ENCODE data around the gene CYYR1. TPM values are rescaled to one million over a fixed set of nuclear protein-coding genes. Genes with fewer than 3 reads are reported as not detected.

Gene CYYR1
- polyA plus RNA-seq, 2 donors, result 4.0 to 4.2 TPM

DNA sequence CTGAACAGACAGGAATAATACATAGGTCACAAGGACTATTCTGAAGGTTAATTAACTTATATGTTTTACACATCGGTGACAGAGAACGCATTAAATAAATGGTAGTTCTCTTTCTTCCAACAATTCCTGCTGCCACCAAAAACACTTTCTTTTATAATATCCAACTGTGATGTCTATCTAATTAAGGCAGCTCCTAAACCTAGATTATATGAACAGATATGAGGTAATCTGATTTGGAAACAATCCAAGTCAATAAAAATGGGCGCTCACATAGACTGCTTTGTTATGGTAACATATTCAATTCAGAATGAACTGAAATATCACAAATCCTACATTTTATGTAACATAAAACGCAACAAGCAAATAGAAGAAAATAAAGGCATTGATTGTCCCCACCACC is 16.0 kb downstream of the CYYR1 start:
- H3K27me3 ChIP-seq (ENCODE audit: control insufficient read depth in 1 of 2, insufficient read depth in 2 of 2, low read length in 2 of 2), result no peaks in the 10 kb centered on the region
- no peaks in the 10 kb centered on the region for H3K36me3 ChIP-seq (ENCODE audit: control insufficient read depth in 2 of 2, insufficient read depth in 2 of 2, low read length in 1 of 2)
- H3K27ac ChIP-seq (ENCODE audit: low read depth in 2 of 2, low read length in 1 of 2), result no peak overlapping the region
- WGBS, 2 donors, result 90 to 94% methylated on average over 4 of the region's 4 CpGs
- H3K4me3 ChIP-seq (ENCODE audit: low read depth in 1 of 2, low read length in 2 of 2), result no peak overlapping the region
- H3K4me1 ChIP-seq (ENCODE audit: control insufficient read depth in 2 of 2, insufficient read depth in 2 of 2, low read length in 1 of 2), result no peaks in the 10 kb centered on the region
- no peaks in the 10 kb centered on the region for H3K9me3 ChIP-seq (ENCODE audit: control insufficient read depth in 2 of 2, insufficient read depth in 1 of 2, low read depth in 1 of 2, low read length in 1 of 2)

- Histone ChIP-seq H3K36me3 (ENCODE audit: control insufficient read depth in 2 of 2, insufficient read depth in 2 of 2, low read length in 1 of 2) (no peaks in the 10 kb centered on the region), H3K4me1 (ENCODE audit: control insufficient read depth in 2 of 2, insufficient read depth in 2 of 2, low read length in 1 of 2) (no peaks in the 10 kb centered on the region), H3K27ac (ENCODE audit: low read depth in 2 of 2, low read length in 1 of 2) (no peak overlapping the region), H3K9me3 (ENCODE audit: control insufficient read depth in 2 of 2, insufficient read depth in 1 of 2, low read depth in 1 of 2, low read length in 1 of 2) (no peaks in the 10 kb centered on the region), H3K27me3 (ENCODE audit: control insufficient read depth in 1 of 2, insufficient read depth in 2 of 2, low read length in 2 of 2) (no peaks in the 10 kb centered on the region), H3K4me3 (ENCODE audit: low read depth in 1 of 2, low read length in 2 of 2) (no peak overlapping the region)
- WGBS, 2 donors, result 83 to 90% methylated on average over 1 of the region's 1 CpG
Measured at GRCh38 chr21:26555540-26556146, 17.4 kb downstream of the CYYR1 start.

DNA sequence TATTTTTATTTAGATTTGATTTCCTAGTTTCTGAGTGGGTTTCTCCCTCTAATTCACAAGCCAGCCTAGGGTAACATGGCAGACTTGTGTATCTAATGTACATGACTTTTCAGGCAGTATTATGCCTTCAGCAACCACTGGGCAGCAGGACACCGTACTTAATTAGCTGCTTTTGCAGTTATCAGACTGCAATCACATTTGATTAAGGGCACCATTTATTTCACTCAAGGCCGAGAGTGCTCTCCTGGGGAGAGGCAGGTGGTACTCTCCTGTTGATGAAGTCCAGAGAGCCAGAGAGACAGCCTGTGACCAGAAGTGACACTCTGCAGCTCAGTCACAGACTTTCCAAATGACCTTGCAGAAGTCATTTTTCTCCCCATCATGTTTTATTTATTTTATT is 18.7 kb downstream of the CYYR1 start:
- Histone ChIP-seq H3K9me3 (ENCODE audit: control insufficient read depth in 2 of 2, insufficient read depth in 1 of 2, low read depth in 1 of 2, low read length in 1 of 2) (no peaks in the 10 kb centered on the region), H3K27ac (ENCODE audit: low read depth in 2 of 2, low read length in 1 of 2) (no peak overlapping the region), H3K4me1 (ENCODE audit: control insufficient read depth in 2 of 2, insufficient read depth in 2 of 2, low read length in 1 of 2) (no peaks in the 10 kb centered on the region), H3K4me3 (ENCODE audit: low read depth in 1 of 2, low read length in 2 of 2) (no peak overlapping the region), H3K27me3 (ENCODE audit: control insufficient read depth in 1 of 2, insufficient read depth in 2 of 2, low read length in 2 of 2) (no peaks in the 10 kb centered on the region), H3K36me3 (ENCODE audit: control insufficient read depth in 2 of 2, insufficient read depth in 2 of 2, low read length in 1 of 2) (no peaks in the 10 kb centered on the region)
- WGBS, 2 donors, result 67 to 81% methylated on average over 2 of the region's 2 CpGs

- H3K4me3 ChIP-seq (ENCODE audit: low read depth in 1 of 2, low read length in 2 of 2), result no peak overlapping the region
- H3K27me3 ChIP-seq (ENCODE audit: control insufficient read depth in 1 of 2, insufficient read depth in 2 of 2, low read length in 2 of 2), result no peaks in the 10 kb centered on the region
- H3K4me1 ChIP-seq (ENCODE audit: control insufficient read depth in 2 of 2, insufficient read depth in 2 of 2, low read length in 1 of 2), result no peaks in the 10 kb centered on the region
- WGBS, 2 donors, result 54 to 68% methylated on average over 2 of the region's 2 CpGs
- no peaks in the 10 kb centered on the region for H3K36me3 ChIP-seq (ENCODE audit: control insufficient read depth in 2 of 2, insufficient read depth in 2 of 2, low read length in 1 of 2)
- H3K9me3 ChIP-seq (ENCODE audit: control insufficient read depth in 2 of 2, insufficient read depth in 1 of 2, low read depth in 1 of 2, low read length in 1 of 2), result no peaks in the 10 kb centered on the region
- H3K27ac ChIP-seq (ENCODE audit: low read depth in 2 of 2, low read length in 1 of 2), result no peak overlapping the region
Measured at GRCh38 chr21:26553898-26554297, 19.2 kb downstream of the CYYR1 start.

GRCh38 chr21:26550326-26550725 is 22.8 kb downstream of the CYYR1 start:
- H3K27ac ChIP-seq (ENCODE audit: low read depth in 2 of 2, low read length in 1 of 2), result peak overlapping the region; percentile 30 to 63
- no peak overlapping the region for H3K4me3 ChIP-seq (ENCODE audit: low read depth in 1 of 2, low read length in 2 of 2)
- H3K27me3 ChIP-seq (ENCODE audit: control insufficient read depth in 1 of 2, insufficient read depth in 2 of 2, low read length in 2 of 2), result no peaks in the 10 kb centered on the region
- no peaks in the 10 kb centered on the region for H3K36me3 ChIP-seq (ENCODE audit: control insufficient read depth in 2 of 2, insufficient read depth in 2 of 2, low read length in 1 of 2)
- no peaks in the 10 kb centered on the region for H3K9me3 ChIP-seq (ENCODE audit: control insufficient read depth in 2 of 2, insufficient read depth in 1 of 2, low read depth in 1 of 2, low read length in 1 of 2)
- 20 to 29% methylated on average over 2 of the region's 2 CpGs for WGBS, 2 donors
- H3K4me1 ChIP-seq (ENCODE audit: control insufficient read depth in 2 of 2, insufficient read depth in 2 of 2, low read length in 1 of 2), result no peaks in the 10 kb centered on the region

GRCh38 chr21:26546446-26547097 is 26.5 kb downstream of the CYYR1 start:
- no peaks in the 10 kb centered on the region for H3K9me3 ChIP-seq (ENCODE audit: control insufficient read depth in 2 of 2, insufficient read depth in 1 of 2, low read depth in 1 of 2, low read length in 1 of 2)
- no peaks in the 10 kb centered on the region for H3K36me3 ChIP-seq (ENCODE audit: control insufficient read depth in 2 of 2, insufficient read depth in 2 of 2, low read length in 1 of 2)
- H3K27ac ChIP-seq (ENCODE audit: low read depth in 2 of 2, low read length in 1 of 2), result no peak overlapping the region
- no peaks in the 10 kb centered on the region for H3K4me1 ChIP-seq (ENCODE audit: control insufficient read depth in 2 of 2, insufficient read depth in 2 of 2, low read length in 1 of 2)
- no peaks in the 10 kb centered on the region for H3K27me3 ChIP-seq (ENCODE audit: control insufficient read depth in 1 of 2, insufficient read depth in 2 of 2, low read length in 2 of 2)
- WGBS, 2 donors, result 74% methylated on average over 8 of the region's 8 CpGs
- no peak overlapping the region for H3K4me3 ChIP-seq (ENCODE audit: low read depth in 1 of 2, low read length in 2 of 2)

GRCh38 chr21:26544201-26544775 is 28.8 kb downstream of the CYYR1 start:
- Histone ChIP-seq H3K27me3 (ENCODE audit: control insufficient read depth in 1 of 2, insufficient read depth in 2 of 2, low read length in 2 of 2) (no peaks in the 10 kb centered on the region), H3K9me3 (ENCODE audit: control insufficient read depth in 2 of 2, insufficient read depth in 1 of 2, low read depth in 1 of 2, low read length in 1 of 2) (no peaks in the 10 kb centered on the region), H3K36me3 (ENCODE audit: control insufficient read depth in 2 of 2, insufficient read depth in 2 of 2, low read length in 1 of 2) (no peaks in the 10 kb centered on the region), H3K4me1 (ENCODE audit: control insufficient read depth in 2 of 2, insufficient read depth in 2 of 2, low read length in 1 of 2) (no peaks in the 10 kb centered on the region), H3K27ac (ENCODE audit: low read depth in 2 of 2, low read length in 1 of 2) (no peak overlapping the region), H3K4me3 (ENCODE audit: low read depth in 1 of 2, low read length in 2 of 2) (no peak overlapping the region)
- WGBS, 2 donors, result 79 to 84% methylated on average over 7 of the region's 7 CpGs

DNA sequence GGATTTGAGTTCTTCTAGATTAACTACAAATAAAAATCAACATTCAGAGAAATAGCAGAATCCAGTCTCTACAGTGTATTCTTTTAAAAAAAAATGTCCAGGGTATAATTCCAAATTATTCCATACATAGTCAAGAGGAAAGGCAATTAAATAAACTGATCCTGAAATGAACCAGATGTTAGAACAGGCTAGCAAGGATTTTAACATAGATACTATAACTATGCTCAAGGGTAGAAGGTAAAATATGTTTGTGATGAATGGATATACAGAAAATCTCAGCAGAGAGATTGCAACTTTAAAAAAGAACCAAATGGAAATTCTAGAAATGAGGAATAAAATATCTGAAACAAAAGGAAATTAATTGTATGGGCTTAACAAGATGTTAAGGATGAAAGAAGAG is 32.4 kb downstream of the CYYR1 start:
- Histone ChIP-seq H3K36me3 (ENCODE audit: control insufficient read depth in 2 of 2, insufficient read depth in 2 of 2, low read length in 1 of 2) (no peaks in the 10 kb centered on the region), H3K9me3 (ENCODE audit: control insufficient read depth in 2 of 2, insufficient read depth in 1 of 2, low read depth in 1 of 2, low read length in 1 of 2) (no peaks in the 10 kb centered on the region), H3K27me3 (ENCODE audit: control insufficient read depth in 1 of 2, insufficient read depth in 2 of 2, low read length in 2 of 2) (no peaks in the 10 kb centered on the region), H3K4me1 (ENCODE audit: control insufficient read depth in 2 of 2, insufficient read depth in 2 of 2, low read length in 1 of 2) (no peaks in the 10 kb centered on the region), H3K27ac (ENCODE audit: low read depth in 2 of 2, low read length in 1 of 2) (no peak overlapping the region), H3K4me3 (ENCODE audit: low read depth in 1 of 2, low read length in 2 of 2) (no peak overlapping the region)

- WGBS, 2 donors, result 84 to 88% methylated on average over 2 of the region's 2 CpGs
- H3K36me3 ChIP-seq (ENCODE audit: control insufficient read depth in 2 of 2, insufficient read depth in 2 of 2, low read length in 1 of 2), result no peaks in the 10 kb centered on the region
- H3K27me3 ChIP-seq (ENCODE audit: control insufficient read depth in 1 of 2, insufficient read depth in 2 of 2, low read length in 2 of 2), result no peaks in the 10 kb centered on the region
Measured at GRCh38 chr21:26539566-26539965, 33.5 kb downstream of the CYYR1 start.

DNA sequence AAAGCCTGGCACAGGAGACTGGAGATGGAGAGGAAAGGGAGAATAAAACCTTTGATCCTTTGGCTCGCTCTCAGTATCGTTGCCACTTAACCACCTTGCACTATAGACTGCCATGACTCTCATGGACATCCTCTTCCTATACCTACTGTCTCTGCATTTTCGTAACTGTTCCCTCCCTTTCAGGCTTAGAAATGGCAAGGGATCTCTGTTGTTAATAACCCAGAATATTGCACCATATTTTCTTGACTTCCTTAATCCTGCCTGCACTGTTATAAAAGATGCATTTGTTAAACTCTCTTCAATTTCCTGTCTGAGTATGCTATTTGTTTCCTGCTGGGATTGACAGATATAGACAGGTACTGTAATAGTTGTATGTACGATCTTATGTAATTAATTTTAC is 38.6 kb downstream of the CYYR1 start:
- no peaks in the 10 kb centered on the region for H3K4me1 ChIP-seq (ENCODE audit: control insufficient read depth in 2 of 2, insufficient read depth in 2 of 2, low read length in 1 of 2)
- no peak overlapping the region for H3K27ac ChIP-seq (ENCODE audit: low read depth in 2 of 2, low read length in 1 of 2)
- WGBS, 2 donors, result 71 to 87% methylated on average over 4 of the region's 4 CpGs
- H3K9me3 ChIP-seq (ENCODE audit: control insufficient read depth in 2 of 2, insufficient read depth in 1 of 2, low read depth in 1 of 2, low read length in 1 of 2), result no peaks in the 10 kb centered on the region
- no peak overlapping the region for H3K4me3 ChIP-seq (ENCODE audit: low read depth in 1 of 2, low read length in 2 of 2)
- H3K27me3 ChIP-seq (ENCODE audit: control insufficient read depth in 1 of 2, insufficient read depth in 2 of 2, low read length in 2 of 2), result no peaks in the 10 kb centered on the region
- no peaks in the 10 kb centered on the region for H3K36me3 ChIP-seq (ENCODE audit: control insufficient read depth in 2 of 2, insufficient read depth in 2 of 2, low read length in 1 of 2)

More at GRCh38 chr21:26539566-26539965, 33.5 kb downstream of the CYYR1 start:
- Histone ChIP-seq H3K4me1 (ENCODE audit: control insufficient read depth in 2 of 2, insufficient read depth in 2 of 2, low read length in 1 of 2) (no peaks in the 10 kb centered on the region), H3K27ac (ENCODE audit: low read depth in 2 of 2, low read length in 1 of 2) (no peak overlapping the region), H3K9me3 (ENCODE audit: control insufficient read depth in 2 of 2, insufficient read depth in 1 of 2, low read depth in 1 of 2, low read length in 1 of 2) (no peaks in the 10 kb centered on the region), H3K4me3 (ENCODE audit: low read depth in 1 of 2, low read length in 2 of 2) (no peak overlapping the region)
